ENCODE results near the gene AAK1. TPM values are rescaled to one million over a fixed set of nuclear protein-coding genes. Genes with fewer than 3 reads are reported as not detected.

Gene AAK1
- polyA plus RNA-seq, 1 donor (not counting 4 experiments of a cell fraction or from before 2014, with no cell fraction given): 12.3 TPM

DNA sequence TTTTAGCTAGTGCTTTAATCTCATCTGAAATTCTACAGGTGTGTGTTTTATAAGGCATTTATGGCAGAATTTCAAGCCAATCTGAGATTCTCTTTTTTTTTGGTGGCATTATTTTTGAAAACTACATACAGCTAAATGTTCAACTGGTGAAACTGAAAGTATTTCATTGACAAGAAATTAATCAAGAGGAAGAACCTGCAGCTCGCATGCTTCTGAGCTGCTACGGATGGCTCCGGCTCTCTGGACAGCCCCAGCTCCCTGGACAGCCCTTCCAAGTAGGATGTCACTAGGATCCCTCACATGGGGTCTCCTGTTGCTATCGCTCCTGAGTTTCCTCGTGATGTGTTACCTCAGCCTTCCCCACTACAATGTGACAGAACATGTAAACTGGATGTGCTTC, 46.4 kb downstream of the AAK1 start:
- H3K9ac ChIP-seq (ENCODE audit: control insufficient read depth, extremely low read depth, insufficient read depth, low read length): no peak overlapping the region
- no peak for TF ChIP-seq EZH2 (IDR thresholded peaks at IDR 0.05; ENCODE audit: low read length)
- TF ChIP-seq, protein P1, sequence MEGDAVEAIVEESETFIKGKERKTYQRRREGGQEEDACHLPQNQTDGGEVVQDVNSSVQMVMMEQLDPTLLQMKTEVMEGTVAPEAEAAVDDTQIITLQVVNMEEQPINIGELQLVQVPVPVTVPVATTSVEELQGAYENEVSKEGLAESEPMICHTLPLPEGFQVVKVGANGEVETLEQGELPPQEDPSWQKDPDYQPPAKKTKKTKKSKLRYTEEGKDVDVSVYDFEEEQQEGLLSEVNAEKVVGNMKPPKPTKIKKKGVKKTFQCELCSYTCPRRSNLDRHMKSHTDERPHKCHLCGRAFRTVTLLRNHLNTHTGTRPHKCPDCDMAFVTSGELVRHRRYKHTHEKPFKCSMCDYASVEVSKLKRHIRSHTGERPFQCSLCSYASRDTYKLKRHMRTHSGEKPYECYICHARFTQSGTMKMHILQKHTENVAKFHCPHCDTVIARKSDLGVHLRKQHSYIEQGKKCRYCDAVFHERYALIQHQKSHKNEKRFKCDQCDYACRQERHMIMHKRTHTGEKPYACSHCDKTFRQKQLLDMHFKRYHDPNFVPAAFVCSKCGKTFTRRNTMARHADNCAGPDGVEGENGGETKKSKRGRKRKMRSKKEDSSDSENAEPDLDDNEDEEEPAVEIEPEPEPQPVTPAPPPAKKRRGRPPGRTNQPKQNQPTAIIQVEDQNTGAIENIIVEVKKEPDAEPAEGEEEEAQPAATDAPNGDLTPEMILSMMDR (optimal IDR thresholded peaks at IDR 0.05 in 1 of 3, IDR thresholded peaks at IDR 0.05 in 1 of 3, conservative IDR thresholded peaks at IDR 0.05 in 1 of 3; ENCODE audit: extremely low read depth in 1 of 3, insufficient read depth in 2 of 3, low read length in 3 of 3): no peak
- no peak overlapping the region for H3K4me3 ChIP-seq (ENCODE audit: control insufficient read depth in 2 of 3, extremely low read depth in 1 of 3, insufficient read depth in 2 of 3, low read depth in 1 of 3, low read length in 3 of 3)
- no peaks in the 10 kb centered on the region for H3K27me3 ChIP-seq (ENCODE audit: control insufficient read depth, extremely low read depth, insufficient read depth, low read length)
- H4K20me1 ChIP-seq (ENCODE audit: control insufficient read depth, extremely low read depth, insufficient read depth, low read length): no peaks in the 10 kb centered on the region
- FAIRE-seq: no peak
- DNase-seq (ENCODE audit: low read depth, low spot score): no peak
- H3K9me1 ChIP-seq (ENCODE audit: control insufficient read depth, extremely low read depth, insufficient read depth, low read length): peaks cover 4% of the 10 kb centered on the region
- peaks cover 13% of the 10 kb centered on the region for H3K4me1 ChIP-seq (ENCODE audit: control insufficient read depth, extremely low read depth, insufficient read depth, low read length)
- dilution Hi-C loops (cut with MboI; ENCODE audit: extremely low pct_ligation_motif_present, low sequenced_read_pairs): no loop called here
- no peak overlapping the region for H3K27ac ChIP-seq (ENCODE audit: control insufficient read depth, insufficient read depth, low read length)
- H2AFZ ChIP-seq (ENCODE audit: control insufficient read depth, low read length): no peak overlapping the region
- no peaks in the 10 kb centered on the region for H3K36me3 ChIP-seq (ENCODE audit: control insufficient read depth in 2 of 2, extremely low read depth in 1 of 2, insufficient read depth in 2 of 2, low read length in 2 of 2)
- no peaks in the 10 kb centered on the region for H3K9me3 ChIP-seq (ENCODE audit: control insufficient read depth, low read depth, low read length)
- H3K79me2 ChIP-seq (ENCODE audit: control insufficient read depth, insufficient read depth, low read length): peaks cover 9% of the 10 kb centered on the region
- H3K4me2 ChIP-seq (ENCODE audit: control insufficient read depth, extremely low read depth, insufficient read depth, low read depth, low read length): no peak overlapping the region

- H3K27me3 ChIP-seq (ENCODE audit: control insufficient read depth, extremely low read depth, insufficient read depth, low read length): no peaks in the 10 kb centered on the region
- no peaks in the 10 kb centered on the region for H4K20me1 ChIP-seq (ENCODE audit: control insufficient read depth, extremely low read depth, insufficient read depth, low read length)
- peaks cover 9% of the 10 kb centered on the region for H3K79me2 ChIP-seq (ENCODE audit: control insufficient read depth, insufficient read depth, low read length)
- no peak overlapping the region for H2AFZ ChIP-seq (ENCODE audit: control insufficient read depth, low read length)
- TF ChIP-seq, protein P1 (optimal IDR thresholded peaks at IDR 0.05 in 1 of 3, IDR thresholded peaks at IDR 0.05 in 1 of 3, conservative IDR thresholded peaks at IDR 0.05 in 1 of 3; ENCODE audit: extremely low read depth in 1 of 3, insufficient read depth in 2 of 3, low read length in 3 of 3): no peak
- DNase-seq (ENCODE audit: low read depth, low spot score) (no peak), FAIRE-seq (no peak)
- peaks cover 4% of the 10 kb centered on the region for H3K9me1 ChIP-seq (ENCODE audit: control insufficient read depth, extremely low read depth, insufficient read depth, low read length)
- no peaks in the 10 kb centered on the region for H3K4me1 ChIP-seq (ENCODE audit: control insufficient read depth, extremely low read depth, insufficient read depth, low read length)
- no peaks in the 10 kb centered on the region for H3K9me3 ChIP-seq (ENCODE audit: control insufficient read depth, low read depth, low read length)
- H3K27ac ChIP-seq (ENCODE audit: control insufficient read depth, insufficient read depth, low read length): no peak overlapping the region
- dilution Hi-C loops (cut with MboI; ENCODE audit: extremely low pct_ligation_motif_present, low sequenced_read_pairs): no loop called here
- no peak overlapping the region for H3K4me2 ChIP-seq (ENCODE audit: control insufficient read depth, extremely low read depth, insufficient read depth, low read depth, low read length)
- no peak overlapping the region for H3K9ac ChIP-seq (ENCODE audit: control insufficient read depth, extremely low read depth, insufficient read depth, low read length)
- no peaks in the 10 kb centered on the region for H3K36me3 ChIP-seq (ENCODE audit: control insufficient read depth in 2 of 2, extremely low read depth in 1 of 2, insufficient read depth in 2 of 2, low read length in 2 of 2)
- H3K4me3 ChIP-seq (ENCODE audit: control insufficient read depth in 2 of 3, extremely low read depth in 1 of 3, insufficient read depth in 2 of 3, low read depth in 1 of 3, low read length in 3 of 3): no peak overlapping the region
These were observed 49.2 kb downstream of the AAK1 start for GRCh38 chr2:69594341-69594740.

Measured in keratinocyte (primary cell).